Measurements from ENCODE around the gene XRCC4.

DNA sequence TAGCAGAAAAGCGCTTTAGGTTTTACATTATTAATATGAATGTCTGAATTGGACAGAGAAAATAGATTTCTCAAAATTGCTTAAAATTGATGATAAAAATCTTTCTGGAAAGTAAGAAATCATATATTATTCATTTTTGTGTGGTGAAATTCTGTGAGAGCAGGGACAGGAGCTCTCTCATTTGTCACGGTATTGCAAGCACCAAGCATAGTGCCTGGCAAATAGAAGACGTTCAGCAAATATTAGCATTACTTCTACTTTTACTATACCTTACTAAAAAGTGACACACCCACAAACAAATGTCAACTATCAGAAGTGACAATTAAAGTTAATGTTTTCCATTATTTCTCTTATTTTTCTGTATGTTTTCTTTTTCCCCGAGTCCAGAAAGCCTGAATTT is 69.1 kb downstream of the XRCC4 start:
- TF ChIP-seq, protein P1, sequence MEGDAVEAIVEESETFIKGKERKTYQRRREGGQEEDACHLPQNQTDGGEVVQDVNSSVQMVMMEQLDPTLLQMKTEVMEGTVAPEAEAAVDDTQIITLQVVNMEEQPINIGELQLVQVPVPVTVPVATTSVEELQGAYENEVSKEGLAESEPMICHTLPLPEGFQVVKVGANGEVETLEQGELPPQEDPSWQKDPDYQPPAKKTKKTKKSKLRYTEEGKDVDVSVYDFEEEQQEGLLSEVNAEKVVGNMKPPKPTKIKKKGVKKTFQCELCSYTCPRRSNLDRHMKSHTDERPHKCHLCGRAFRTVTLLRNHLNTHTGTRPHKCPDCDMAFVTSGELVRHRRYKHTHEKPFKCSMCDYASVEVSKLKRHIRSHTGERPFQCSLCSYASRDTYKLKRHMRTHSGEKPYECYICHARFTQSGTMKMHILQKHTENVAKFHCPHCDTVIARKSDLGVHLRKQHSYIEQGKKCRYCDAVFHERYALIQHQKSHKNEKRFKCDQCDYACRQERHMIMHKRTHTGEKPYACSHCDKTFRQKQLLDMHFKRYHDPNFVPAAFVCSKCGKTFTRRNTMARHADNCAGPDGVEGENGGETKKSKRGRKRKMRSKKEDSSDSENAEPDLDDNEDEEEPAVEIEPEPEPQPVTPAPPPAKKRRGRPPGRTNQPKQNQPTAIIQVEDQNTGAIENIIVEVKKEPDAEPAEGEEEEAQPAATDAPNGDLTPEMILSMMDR (IDR thresholded peaks at IDR 0.05), result no peak
- no peak for TF ChIP-seq POLR2A (IDR thresholded peaks at IDR 0.05)

Measured in heart left ventricle (tissue), 13 donors.